Erythroblast (primary cell): ENCODE results near the gene POLR1C.

Source experiments
- GATA1 ChIP-seq: IDR thresholded peaks from 2 replicates; pipeline ENCODE4 v1.6.1; 2011; ENCODE audit warnings: low read depth, mild to moderate bottlenecking, control low read depth, low read length, moderate library complexity
- POLR2A ChIP-seq: IDR thresholded peaks from 2 replicates; pipeline ENCODE4 v1.6.1; 2011; ENCODE audit warnings: mild to moderate bottlenecking, low read length

DNA sequence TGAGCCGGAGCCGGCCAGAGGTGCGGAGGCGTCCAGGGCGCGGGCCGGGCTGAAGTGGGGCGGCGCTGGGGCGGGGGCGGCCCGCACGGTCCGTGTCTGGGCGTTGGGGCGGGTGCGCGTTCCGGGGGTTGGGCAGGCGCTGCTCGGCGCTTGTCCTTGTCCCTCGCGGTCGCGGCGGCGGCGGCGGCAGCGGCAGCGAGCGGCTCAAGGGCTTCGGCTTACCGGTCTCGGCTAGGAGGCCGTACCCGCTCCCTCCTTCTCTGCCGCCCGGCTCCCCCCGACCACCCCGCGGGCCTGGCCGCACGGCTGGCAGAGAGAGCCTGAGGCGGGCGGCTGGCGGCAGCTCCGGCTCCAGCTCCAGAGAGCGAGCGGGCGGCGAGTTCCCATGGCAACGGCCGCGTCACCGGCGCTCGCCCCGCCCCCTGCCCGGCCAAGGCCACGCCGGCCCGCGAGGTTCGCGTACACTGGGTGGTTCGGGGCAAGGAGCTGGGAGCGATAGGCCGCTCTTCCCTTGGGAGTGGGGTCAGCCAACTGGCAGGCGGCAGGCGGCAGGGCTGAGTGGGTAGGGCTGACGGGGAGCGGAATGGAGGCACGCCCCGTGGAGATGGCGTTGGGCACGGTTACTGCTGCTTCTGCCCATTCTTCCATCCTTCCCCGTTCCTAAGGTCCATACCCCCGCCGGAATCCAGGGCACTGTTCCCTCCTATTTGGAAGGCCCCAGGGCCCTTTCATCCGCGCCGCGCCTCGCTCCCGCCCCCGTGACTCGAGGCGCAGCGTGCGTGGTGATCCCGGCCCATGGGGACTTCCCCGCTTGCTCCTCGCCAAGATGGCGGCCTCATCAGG, 6.7 kb upstream of the POLR1C start, which contains the start of gene LRRC73:
- TF ChIP-seq POLR2A: peak; percentile 48
- no peak for TF ChIP-seq GATA1
